NCI-H2227 (cell line): Measurements from ENCODE around the gene FGD4.
A peak's percentile ranks its signal among the peaks of the same experiment; 100 is the strongest.

Experiments
- DNase-seq: peaks from one replicate; lab custom pipeline; 2025; ENCODE audit not compliant: unreplicated experiment; lab: John Stamatoyannopoulos, UW

Gene FGD4

DNA sequence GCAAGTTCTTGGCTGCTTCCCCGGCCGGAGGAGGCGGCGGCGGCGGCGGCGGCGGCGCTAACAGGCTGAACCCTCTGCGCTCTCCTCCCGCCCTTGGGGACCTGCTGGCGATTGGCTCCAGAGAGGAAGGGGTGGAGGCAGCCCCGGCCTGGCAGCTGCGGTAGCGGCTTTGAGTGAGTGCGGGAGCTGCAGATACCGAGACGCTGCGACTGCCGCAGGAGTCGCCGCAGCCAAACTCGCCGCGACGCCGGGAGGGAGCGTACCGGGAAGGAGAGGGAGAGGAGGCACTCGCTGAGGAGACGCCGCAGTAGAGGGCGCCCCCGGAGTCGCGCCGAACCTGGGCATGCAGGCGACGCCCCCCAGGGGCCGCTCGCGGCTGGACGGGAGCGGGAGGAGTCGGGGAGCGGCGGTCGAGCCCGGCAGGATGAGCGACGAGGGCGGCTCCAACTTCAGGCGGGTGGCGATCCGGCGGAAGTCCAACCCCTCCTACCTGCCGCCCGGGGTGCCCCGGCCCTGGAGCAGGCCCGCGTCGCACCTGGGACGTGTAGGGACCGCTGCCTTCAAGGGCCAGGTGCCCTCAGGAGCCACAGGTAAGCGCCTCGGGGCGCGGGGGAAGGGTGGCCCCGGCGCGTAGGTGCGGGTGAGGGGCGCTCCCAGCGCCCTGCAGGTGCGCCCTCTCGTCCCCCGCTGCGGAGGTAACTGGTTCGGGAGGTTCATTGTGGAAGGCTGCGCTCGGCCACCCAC lies at the start of gene FGD4:
TSS of gene FGD4 (plus strand) at position 189 of the 744 bp plus-strand sequence.
- DNase-seq = peak; percentile 91

DNA sequence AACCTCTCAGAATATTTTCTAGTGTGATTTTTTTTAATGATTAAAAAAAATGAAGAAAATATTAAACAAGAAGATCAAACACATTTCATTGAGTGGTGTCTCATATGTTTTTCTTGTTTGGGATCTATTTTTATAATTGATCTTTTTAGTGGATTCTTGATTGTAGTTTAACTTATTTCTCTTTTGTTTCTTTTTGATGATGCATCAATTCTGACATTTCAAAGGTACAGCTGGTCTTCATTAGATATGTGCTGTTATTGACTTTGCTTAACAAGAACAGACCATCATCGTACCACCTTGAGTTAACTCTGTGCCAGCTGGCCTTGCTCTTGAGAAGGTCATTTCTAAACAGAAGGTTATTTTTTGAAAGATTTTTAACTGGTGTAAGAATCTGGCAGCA lies 45.8 kb upstream of the FGD4 start:
- no peak for DNase-seq

DNA sequence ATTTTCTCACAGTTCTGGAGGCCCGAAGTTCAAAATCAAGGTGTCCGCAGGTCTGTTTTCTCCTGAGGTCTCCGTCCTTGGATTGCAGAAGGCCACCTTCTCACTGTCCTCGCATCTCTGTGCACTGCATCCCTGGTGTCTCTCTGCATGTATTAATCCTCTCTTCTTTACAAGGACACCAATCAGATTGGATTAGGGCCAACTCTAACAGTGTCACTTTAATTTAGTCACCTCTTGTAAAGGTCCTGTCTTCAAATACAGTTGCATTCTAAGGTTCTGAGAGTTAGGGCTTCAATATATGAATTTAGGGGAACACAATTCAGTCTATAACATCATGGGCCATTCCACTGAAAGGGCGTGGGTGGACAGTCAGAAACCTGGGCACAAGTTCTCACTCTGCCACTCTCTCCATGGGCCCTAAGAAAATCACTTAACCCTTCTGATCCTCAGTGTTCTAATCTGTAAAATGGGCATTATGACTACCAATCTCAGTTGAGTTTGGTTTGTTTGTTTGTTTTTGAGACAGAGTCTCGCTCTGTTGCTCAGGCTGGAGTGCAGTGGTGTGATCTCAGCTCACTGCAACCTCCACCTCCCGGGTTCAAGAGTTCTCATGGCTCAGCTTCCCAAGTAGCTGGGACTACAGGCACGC lies 41.6 kb upstream of the FGD4 start:
- no peak for DNase-seq

- DNase-seq = no peak
Measured at GRCh38 chr12:32360956-32361355, 38.4 kb upstream of the FGD4 start.

DNA sequence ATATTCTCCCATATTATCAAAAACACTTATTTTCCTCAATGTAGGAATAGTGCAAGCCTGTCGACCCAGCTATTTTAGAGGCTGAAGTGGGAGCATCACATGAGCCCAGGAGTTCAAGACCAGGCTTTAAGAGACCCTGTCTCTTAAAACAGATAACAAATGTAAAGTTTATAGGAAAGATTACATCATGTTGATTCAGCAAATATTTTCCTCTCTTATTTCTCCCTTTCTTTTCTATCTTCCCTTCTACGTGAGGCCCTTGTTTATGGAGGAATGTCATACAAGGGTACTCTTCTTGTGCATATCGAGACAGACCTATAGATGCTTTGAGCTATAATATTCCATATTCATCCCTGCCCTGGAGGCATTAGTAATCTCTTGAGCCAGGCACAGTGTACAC lies 36.5 kb upstream of the FGD4 start:
- DNase-seq = no peak

DNA sequence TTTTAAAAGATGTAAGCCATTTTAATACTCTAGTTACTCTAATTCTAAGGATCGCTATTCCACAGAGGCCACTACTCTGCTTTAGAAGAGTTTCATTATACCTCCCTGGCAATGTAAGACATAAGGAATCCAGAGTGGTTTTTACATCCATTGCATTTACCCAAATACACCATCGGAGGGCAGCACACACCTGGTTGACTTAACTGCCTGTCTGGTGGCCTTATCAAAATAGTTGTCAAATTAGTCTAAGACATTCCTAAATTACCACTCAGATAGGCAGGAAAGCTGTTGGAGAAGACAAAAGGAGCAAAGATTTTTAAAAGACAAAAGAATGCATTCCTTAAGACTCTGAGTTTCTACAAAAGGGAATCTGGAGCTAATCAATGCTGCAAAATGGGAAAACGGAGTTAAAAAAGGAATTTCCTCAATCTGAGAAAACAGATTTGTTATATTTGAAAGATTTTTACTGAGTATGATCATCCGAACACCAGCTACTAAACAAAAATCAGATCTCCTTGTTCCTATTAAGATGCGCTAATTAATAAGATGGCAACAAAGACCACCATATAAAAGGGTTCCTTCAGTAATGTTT lies 33.8 kb upstream of the FGD4 start:
- peak; percentile 51 for DNase-seq

DNA sequence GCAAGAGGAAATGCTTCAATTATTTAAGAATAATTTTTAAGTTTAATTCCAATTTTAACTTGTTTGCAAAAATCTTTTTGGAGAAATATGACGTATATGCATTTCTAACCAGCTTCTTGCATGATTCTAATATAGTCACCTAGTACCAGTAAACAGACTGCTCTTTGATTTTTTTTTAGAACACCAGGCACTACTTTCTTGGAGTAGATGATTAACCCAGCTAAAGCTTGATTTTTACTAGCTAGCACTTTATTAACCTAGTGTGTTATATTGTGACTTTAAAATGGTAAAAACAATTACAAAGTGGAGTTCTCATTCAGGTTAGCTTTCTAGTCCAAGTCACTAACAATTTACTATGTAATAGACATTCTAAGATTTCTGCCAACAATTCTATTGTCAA lies 32.6 kb upstream of the FGD4 start:
- no peak for DNase-seq

GRCh38 chr12:32367381-32367780 lies 32.0 kb upstream of the FGD4 start:
- DNase-seq = no peak

- DNase-seq = no peak
Measured at GRCh38 chr12:32369202-32369601, 30.2 kb upstream of the FGD4 start.

DNA sequence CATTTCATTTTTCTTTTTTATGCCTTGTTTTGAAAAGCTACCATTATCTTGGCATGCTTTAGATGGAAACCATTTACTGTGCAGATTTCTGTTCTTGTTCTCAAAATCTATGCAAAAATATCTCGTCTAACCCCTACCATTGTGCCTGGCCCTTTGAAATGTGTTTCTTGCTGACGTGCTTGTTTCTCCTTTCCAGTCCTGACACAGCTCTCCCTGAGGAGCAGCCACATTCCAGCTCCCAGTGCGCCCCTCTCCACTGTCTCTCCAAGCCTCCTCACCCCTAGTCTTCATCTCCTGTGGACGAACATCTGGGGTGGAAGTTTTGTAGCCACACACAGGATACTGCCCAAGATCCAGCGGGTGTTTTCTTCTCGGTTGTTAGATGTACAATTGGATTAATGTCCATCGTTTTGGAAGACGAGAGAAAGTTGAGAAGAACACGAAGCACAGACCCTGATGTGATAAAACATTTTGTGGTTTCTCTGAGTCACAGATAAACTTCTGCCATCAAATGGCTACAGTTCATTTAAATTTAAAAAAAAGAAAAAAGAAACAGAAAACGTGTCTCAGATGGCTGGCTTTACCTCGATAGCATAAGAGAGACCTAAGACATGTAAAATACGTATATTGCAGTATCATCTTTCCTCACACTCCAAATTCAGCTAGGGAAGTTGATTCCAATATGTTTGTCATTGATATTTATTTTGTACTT lies 21.9 kb upstream of the FGD4 start:
- DNase-seq = no peak

GRCh38 chr12:32379213-32379612 lies 20.1 kb upstream of the FGD4 start:
- no peak for DNase-seq

DNA sequence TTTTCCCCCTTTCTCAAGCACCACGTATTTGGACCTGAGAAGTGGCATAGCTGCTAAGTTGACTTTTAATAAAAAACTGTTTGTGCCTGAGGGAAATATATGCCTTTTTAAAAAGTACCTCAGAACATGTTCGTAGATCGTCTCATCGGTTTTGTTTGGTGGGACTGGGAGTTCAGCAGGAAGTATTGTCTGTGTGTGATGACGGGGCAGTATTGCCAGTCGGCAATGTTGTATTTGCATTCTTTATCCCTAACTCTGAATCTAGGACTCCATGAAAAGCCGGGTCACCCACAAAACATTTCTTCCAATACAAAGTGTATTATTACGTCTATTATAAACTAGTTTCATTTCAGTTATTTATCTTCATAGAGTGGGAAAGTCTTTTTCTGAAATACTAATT lies 19.7 kb upstream of the FGD4 start:
- DNase-seq = no peak

- no peak for DNase-seq
Measured at GRCh38 chr12:32382226-32382625, 17.1 kb upstream of the FGD4 start.

DNA sequence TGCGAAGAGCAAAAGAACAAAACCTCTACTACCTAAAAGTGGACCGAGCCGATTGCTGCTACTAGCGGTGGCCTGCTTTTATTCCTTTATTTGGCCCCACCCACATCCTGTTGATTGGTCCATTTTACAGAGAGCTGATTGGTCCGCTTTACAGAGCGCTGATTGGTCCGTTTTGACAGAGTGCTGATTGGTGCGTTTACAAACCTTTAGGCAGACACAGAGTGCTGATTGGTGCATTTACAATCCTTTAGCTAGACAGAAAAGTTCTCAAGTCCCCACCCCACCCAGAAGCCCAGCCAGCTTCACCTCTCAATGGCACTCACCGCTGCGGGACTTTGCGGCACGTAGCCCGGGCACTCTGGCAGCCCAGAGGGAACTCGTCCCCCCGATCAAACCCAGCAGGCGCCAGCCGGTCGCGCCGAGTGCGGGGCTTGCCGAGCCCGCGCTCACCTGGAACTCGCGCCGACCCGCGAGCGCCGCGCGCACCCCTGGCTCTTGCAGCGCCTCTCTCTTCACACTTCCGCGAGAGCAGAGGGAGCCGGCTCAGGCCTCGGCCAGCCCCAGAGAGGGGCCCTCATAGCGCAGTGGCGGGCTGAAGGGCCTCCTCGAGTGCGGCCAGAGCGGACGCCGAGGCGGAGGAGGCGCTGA lies 8.7 kb upstream of the FGD4 start:
- DNase-seq = peak; percentile 70

DNA sequence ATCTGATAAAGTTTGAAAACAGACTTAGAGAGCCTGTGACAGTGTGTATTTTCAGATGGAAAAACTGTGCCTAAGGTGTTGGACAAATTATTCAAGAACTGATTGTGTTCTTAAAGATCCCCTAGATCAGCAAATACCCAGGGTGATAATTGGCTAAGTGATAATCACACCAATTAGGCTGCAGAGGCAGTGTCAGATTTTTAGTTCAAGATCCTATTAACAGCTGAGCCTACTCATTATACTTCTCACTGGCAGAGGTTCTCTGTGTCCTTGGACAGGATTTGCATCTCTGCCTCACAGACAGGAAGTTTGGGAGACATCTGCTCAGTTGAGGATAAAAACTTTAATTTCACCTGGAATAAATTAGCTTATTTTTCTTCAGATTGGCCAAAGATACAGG lies 4.3 kb upstream of the FGD4 start:
- no peak for DNase-seq

- DNase-seq = no peak
Measured at GRCh38 chr12:32397696-32398095, 1.7 kb upstream of the FGD4 start.

DNA sequence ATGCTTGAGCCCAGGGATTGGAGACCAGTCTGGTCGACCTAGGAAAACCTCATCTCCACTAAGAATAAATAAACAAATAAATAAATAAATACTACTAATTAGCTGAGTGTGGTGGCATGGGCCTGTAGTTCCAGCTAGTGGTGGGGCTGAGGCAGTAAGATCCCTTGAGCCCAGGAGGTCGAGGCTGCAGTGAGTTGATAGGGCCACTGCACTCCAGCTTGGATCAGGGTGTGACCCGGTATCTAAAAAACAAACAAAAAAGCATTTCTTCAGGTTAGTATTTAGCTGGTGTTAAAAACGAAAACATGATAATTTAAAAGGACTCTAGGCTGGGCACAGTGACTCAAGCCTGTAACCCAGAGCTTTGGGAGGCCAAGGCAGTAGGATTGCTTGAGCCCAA lies 1.2 kb upstream of the FGD4 start:
- no peak for DNase-seq

DNA sequence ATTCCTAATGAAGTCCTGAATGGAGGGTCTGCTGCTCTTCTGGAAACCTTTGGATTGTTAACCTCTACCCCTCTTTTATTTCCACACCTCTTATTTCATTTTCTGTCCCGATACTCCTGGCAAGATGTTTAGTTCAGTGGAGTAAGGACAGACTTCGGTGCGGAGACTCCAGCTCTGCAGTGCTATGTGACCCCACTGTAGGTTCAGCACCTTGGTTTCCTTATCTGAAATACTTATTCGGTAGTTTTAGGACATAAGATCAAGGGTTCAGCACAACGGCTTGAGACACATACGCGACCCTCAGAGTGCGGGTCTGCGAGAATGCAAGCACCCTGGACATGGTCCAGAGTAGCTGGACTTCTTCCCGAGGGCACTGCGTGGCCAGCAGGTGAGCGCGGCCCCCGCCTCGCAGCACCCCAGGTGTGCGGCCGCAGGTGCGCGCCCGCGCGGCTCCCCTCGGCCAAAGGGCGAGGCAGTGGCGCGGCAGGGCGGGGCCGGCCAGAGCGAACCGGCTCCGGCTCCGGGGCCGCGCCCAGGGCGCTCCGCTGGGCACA lies 465 bp upstream of the FGD4 start:
- DNase-seq = no peak

DNA sequence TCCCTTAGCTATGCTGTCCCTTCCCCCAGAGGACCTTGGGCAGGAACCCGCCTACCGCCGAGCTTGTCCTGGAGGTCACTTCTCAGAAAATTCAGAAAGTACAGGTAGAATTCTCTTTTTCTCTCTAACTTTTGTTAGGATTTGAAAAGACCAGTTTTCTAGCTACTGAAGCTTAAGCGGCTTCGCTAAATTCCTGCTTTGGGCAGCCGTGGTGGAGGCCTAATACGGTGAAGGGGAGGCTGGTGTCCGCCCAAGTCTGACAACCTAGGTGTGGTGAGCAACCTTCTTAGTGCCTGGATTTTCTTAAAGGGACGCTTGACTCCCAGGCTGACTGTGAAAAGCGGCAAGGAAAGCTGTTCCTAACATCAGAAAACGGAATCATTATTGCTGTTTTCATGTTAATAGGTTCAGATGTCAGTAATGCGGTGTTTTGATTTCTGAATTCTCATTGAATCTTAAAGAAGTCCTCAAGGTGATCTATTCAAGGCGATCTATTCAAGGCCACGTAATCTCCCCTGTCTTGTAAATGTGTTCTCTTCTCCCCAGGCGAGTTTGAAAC lies 835 bp downstream of the FGD4 start:
- peak; percentile 3 for DNase-seq

GRCh38 chr12:32400866-32401265 lies 1.5 kb downstream of the FGD4 start:
- DNase-seq = no peak

GRCh38 chr12:32402170-32402569 lies 2.8 kb downstream of the FGD4 start:
- DNase-seq = no peak
